G401.6 (cell line): ENCODE results near the gene RBMS2.
"Not testable (repeated sequence)": the region's sequence is repeated elsewhere in the genome, so short reads cannot be mapped to it uniquely, and the experiment has no call there.

ENCODE experiments used
- FAIRE-seq: peaks from 2 replicates; lab custom pipeline; 2012; peaks lifted over from hg19 to GRCh38; lab: Jason Lieb, UNC

RBMS2 gene

DNA sequence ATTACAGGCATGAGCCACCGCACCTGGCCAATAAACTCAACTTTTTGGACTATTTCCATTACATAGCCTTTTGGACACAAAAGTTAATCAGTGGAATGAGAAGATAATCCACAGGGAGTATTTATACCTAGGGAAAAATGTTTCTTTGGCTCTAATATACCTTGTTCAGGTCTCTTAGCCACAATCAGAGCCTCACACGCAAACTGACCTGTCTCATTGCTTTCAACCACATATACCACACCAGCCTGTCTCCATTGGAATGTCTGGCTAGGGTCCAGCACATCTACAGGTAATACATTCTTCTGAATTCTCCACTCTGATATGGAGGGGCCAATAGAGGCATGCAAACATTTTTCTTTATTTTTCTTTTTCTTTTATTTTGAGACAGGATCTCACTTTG lies 3.8 kb upstream of the RBMS2 start:
- no peak for FAIRE-seq

DNA sequence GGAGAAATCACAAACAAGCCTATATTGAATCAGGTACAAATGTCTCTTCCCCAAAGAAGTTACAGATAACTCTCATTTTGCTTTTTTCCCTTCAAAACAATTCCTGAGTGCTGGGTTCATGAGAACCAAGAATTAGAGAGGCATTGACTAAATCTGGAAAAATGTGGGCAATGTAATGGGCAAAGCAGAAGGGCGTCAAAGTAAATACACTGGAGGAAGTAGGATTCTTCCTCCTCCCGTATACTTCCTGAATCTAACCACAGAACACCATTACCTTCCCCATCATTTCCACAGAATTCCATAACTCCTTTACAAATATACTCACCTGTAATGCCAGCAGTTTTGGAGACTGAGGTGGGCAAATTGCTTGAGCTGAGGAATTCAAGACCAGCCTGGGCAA lies 3.0 kb upstream of the RBMS2 start:
- FAIRE-seq = no peak

DNA sequence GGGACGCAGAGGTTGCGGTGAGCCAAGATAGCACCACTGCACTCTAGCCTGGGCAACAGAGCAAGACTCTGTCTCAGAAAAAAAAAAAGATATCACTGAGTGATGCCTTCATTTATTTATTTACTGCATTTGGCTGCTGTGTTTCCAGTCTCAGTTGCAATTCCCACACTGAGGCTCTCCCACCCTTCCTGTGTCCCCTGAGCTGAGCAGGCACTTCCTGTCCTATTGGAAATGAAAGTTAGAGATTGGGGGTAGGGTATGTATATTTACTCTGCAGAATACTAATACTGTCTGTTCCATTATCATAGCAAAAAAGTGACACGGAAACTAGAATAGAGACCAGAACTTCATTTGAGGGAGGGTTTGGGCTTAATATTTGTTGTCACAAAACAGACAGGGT lies 1.6 kb upstream of the RBMS2 start:
- no peak for FAIRE-seq

DNA sequence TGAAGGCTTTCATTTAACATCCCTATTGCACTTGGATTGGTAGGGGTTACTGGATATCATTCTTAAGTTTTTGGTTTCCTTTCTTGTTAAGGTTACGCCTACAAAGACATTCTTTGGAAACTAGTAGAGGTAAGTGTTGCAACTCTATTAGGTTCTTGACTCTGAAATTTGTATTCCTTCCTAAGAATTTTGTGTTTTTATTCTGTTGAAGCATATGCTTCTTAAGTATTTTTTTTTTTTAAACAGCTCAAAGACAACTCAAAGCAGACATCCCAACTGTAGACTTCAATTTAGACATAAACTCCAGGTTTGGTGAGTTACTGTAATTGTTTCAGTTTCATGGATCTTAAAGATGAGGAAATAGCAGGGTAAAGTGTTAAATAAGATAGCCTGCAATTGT lies 1.1 kb upstream of the RBMS2 start:
- FAIRE-seq = peak; percentile 57

DNA sequence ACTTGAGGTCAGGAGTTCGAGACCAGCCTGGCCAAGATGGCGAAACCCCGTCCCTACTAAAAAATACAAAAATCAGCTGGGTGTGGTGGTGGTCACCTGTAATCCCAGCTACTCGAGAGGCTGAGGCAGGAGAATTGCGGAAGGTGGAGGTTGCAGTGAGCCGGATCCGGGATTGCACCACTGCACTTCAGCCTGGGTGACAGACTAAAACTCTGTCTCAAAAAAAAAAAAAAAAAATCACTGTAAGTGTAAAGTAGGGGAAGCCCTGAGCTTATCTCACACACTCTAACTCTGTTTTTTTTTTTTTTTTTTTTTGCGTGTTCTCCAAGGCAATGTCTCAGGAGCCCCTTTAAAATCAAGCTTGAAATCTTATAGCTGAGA lies 421 bp upstream of the RBMS2 start:
- no peak for FAIRE-seq

DNA sequence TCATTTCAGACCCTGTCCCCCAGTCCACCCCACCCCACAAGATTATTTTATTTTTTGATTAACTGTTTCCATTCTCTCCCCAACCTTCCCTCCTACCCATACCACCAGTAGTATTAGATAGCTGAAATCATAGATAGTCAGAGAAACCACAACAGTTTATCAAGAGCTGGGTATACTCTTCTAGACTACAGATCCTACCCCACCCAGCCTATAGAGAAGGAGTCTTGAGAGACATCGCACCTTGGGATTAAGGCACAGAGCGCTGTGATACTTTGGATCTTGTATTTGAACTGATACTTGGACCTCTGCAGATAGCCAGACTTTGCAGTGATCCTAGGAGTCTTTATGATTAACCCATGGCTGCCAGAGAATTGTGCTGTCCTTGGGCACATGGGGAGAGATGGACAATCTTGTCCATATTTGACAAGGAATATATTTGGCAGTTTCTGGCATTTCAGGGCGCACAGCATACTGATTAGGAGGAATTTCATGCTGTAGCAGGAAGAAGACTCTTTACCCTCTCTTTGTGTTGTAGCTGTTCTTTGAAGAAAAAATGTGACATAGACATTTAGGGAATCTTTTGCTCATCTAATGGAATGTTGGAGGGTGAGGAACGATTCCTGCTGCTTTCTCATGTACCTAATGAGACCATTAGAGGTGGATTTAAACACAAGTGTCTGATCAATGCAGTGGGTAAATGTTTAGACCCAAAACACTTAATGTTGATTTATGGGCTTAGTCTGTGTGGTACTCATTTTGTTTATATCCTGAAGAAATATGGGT lies 982 bp downstream of the RBMS2 start:
- no peak for FAIRE-seq

DNA sequence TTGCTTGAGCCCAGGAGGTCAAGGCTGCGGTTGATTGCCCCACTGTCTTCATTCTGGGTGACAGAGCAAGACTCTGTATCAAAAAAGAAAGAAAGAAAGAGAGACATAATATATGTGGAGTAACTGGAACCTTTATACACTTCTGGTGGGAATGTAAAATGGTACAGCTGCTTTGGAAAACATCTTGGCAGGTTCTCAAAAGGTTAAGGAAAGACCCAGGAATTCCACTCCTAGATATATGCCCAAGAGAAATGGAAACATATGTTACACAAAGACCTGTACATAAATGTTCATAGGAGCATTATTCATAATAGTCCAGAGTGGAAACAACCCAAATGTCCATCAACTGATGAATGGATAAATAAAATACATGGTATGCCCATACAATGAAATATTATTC lies 7.2 kb downstream of the RBMS2 start:
- no peak for FAIRE-seq

DNA sequence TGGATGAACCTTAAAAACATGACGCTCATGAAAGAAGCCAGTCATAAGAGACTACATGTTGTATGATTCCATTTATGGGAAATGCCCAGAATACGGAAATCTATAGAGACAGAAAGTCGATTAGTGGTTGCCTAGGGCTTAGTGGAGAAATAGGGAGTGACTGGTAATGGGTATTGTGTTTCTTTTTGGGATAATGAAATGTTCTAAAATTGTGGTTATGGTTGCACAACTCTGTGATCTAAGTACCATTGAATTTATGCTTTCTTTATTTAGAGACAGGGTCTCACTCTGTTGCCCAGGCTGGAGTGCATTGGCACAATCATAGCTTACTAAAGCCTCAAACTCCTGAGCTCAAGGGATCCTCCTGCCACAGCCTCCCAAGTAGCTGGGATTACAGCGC lies 8.0 kb downstream of the RBMS2 start:
- FAIRE-seq = no peak

DNA sequence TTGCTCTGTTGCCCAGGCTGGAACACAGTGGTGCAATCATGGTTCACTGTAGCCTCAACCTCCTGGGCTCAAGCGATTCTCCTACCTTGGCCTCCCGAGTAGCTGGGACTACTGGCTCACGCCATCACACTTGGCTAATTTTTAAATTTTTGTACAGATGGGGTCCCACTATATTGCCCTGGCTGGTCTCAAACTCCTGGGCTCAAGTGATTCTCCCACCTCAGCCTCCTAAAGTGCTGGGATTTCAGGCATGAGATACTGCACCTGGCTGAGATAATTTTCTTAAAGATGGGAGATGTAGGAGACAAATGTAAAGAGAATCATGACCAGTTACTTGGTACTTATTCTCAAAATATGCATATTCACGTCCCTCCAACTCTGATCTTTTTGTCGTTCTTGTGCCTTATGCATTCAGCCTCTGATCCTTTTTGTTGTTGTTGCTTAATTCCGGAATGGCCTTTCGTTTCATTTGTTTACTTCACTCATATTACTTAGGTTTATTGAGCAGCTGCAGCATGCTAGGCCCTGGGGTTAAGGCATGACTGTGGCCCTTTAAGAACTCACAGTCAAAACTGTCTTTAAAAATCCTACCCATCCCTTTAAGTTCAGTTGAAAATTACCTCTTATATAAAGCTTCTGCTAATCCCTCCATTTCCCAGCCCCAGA lies 8.9 kb downstream of the RBMS2 start:
- no peak for FAIRE-seq

DNA sequence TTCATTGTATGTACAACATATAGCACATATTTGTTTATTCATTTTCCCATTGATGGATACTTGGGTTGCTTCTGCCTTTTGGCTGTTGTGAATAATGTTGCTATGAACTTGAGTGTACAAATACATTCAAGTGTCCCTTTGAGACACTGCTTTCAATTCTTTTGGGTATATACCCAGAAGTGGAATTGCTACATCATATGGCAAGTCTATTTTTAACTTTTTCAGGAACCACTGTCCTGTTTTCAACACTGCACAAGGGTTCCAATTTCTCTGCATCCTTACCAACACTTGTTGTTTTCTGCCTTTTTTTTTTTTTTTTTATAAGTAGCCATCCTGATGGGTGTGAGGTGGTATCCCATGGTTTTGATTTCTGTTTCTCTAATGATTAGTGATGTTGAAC lies 15.9 kb downstream of the RBMS2 start:
- FAIRE-seq = no peak

DNA sequence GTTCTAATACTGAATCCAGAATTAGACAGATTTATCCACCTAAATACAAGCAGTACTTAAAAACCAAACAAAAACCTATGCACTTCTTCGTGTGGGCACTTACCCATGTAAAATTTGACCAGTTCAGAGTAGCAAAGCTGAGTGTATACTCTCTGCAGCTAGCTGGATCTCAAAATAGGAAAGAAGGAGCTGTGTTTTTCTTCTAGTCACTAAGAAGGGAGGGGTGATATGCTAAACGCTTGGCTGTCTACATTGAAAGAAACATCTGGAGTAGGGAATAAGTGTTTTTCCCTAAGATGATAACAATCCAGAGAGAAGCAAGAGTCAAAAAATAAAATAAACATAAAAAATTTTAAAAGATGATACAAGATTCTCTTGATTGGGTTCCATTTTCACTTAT lies 20.0 kb downstream of the RBMS2 start:
- FAIRE-seq = no peak

DNA sequence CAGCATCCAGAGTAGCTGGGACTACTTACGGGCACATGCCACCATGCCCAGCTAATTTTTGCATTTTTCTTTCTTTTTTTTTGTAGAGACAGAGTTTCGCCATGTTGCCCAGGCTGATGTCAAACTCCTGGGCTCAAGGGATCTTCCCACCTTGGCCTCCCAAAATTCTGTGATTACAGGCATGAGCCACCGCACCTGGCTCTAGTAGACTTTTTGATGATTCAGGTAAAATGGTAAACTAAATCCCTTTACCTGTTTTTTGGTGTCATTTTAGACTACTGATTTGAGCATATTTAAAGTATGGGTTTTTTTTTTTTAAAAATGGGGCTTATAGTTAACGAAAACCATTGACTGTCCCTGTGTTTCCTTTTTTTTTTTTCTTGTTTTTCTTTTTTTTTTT lies 20.5 kb downstream of the RBMS2 start:
- no peak for FAIRE-seq

DNA sequence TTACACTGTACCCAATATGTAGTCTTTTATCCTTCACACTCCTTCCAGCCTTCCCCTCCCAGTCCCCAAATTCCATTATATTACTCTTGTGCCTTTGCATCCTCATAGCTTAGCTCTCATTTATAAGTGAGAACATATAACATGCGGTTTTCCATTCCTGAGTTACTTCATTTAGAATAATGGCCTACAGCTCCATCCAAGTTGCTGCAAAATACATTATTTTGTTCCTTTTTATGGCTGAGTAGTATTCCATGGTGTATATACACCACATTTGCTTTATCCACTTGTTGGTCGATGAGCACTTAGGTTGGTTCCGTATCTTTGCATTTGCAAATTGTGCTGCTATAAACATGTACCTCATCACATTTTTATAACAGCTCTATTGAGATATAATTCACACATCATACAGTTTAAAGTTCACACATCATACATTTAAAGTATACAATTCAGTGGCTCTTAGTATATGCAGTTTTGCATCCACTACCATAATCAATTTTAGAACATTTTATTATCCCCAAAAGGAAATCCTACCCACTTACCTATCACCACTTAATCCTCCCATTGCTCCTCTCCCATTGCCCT lies 23.5 kb downstream of the RBMS2 start:
- no peak for FAIRE-seq

DNA sequence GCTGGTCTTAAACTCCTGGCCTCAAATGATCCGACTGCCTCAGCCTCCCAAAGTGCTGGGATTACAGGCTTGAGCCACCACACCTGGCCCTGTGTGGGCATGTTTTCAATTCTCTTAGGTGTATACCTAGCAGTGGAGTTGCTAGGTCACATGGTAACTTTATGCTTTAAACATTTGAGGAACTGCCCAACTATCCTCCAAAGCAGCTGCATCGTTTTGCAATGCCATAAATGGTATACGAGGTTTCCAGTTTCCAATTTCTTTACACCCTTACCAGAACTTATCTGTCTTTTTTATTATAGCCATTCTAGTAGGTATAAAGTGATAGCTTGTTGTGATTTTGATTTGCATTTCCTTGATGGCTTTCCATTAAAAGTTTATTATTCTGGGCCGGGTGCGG lies 25.1 kb downstream of the RBMS2 start:
- FAIRE-seq = no peak

DNA sequence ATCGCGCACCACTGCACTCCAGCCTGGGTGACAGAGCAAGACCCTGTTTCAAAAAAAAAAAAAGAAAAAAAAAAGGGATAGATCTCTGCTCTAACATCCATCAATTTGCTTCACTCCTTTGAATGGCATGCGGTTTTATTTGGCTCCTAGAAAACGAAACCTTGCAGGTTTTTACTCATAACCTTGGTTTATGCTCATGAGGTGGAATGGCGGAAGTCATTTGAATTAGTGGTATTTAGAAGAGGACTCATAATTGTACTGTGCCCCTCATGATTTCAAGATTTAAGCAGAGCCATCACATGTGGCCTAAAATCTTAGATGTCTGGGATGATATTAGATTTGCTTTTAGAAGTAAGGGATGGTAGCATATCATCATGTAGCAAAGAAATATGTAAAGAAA lies 29.4 kb downstream of the RBMS2 start:
- no peak for FAIRE-seq

DNA sequence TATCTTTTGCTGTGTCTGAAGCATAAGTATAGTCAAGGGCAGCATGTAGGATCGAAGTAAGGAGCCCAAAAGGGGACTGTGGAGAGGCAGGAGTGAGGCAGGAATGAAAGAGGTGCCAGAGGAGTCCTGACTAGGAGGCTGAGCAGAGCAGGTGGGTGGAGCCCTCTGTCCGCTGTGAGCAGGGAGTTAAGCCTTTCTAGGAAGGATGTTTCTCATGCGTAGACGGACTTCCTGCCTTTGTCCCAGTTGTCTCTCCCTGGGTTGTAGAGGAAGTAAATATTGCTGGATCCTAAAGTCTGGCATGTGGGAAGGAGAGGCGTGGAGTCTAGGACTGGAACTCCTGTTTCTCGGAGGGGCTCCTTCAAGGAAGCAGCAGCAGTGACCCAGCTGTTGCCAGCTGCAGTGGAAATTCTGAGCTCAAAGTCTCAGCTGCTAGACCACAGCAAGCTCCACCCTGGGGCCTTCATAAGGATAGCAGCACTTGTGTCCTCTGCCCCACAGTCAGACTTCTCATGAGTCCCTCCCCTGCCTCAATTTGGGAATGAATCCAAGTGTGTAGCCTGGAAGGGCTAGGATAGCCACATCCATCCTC lies 44.0 kb downstream of the RBMS2 start:
- FAIRE-seq = no peak

DNA sequence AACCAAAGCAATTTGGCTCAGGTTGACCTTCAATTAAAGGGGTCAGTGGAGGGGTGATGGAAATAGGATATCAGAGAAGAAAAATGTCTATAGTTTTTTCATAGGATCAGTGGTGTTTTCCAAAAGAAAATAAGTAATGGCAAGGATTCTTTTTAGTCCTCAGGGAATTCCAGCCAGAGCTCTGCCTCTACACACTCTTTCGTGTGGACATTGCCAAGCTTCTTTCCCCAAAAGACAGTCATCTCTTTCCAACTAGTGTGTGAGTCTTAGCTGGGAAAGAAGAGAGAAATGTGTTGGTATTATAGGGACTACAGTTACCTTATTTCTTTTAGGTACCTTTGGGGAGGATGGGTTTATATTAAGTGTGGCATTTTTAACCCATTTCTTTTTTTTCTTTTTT lies 46.5 kb downstream of the RBMS2 start:
- FAIRE-seq = no peak

DNA sequence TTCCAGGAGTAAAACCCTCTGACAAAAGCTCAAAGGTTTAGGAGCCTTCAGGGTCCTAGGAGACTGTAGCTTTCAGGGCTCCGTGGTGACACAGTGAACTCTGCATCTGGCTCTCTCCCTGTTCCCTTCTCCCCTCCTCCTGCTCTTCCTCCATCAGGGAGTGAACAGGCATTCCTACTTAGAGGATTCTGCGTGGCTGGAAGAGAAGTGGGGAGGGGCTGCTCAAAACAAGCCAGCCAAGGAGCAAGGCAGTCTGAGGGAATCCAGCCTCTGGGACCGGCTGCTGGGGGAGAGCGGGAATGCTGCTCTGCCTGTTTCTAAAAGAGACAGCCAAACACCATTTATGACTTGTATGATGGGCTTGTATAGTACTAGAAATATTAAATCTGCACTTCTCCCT lies 49.5 kb downstream of the RBMS2 start:
- FAIRE-seq = no peak

DNA sequence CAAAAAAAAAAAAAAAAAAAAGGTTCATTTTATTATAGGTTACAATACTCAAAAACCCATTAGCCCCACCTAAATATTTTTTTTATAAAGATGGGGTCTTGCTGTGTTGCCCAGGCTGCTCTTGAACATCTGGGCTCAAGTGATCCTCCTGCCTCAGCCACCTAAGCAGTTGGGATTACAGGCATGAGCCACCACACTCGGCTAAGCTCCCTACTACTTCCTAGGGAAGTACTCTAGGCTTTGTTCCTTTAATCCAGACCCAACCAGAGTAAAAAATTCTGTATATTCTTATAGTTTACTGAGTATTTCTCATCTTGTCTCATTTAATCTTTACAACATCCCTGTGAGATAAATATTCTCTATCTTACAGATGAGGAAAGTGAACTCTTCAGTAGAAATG lies 50.7 kb downstream of the RBMS2 start:
- no peak for FAIRE-seq

DNA sequence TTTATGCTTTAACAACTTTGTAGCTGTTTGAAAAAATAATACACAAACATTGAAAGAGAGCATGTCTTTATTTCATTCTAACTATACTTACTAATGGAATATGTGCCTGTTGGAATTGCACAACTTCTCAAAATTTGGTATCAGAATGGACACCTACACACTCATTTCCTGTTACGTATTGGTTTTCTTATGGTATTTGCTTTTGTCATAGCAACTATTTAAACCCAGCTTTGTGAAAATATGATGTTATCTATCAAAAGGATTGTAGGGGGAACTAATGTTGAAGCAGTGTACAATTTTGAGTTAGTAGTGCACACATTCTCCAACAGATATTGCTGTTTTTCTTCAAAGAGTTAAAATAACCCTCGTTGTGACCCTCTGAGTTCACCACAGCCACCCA lies 52.6 kb downstream of the RBMS2 start:
- no peak for FAIRE-seq

DNA sequence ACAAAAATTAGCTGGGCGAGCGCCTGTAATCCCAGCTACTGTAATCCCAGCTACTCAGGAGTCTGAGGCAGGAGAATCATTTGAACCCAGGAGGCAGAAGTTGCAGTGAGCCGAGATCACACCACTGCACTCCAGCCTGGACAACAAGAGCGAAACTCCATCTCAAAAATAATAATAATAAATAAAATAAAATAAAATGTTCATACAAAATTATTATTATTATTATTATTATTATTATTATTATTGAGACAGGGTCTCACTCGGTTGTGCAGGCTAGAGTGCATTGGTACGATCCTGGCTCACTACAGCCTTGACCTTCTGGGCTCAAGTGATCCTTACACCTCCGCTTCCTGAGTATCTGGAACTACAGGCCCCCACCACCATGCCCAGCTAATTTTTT lies 55.6 kb downstream of the RBMS2 start:
- FAIRE-seq = not testable (repeated sequence)

DNA sequence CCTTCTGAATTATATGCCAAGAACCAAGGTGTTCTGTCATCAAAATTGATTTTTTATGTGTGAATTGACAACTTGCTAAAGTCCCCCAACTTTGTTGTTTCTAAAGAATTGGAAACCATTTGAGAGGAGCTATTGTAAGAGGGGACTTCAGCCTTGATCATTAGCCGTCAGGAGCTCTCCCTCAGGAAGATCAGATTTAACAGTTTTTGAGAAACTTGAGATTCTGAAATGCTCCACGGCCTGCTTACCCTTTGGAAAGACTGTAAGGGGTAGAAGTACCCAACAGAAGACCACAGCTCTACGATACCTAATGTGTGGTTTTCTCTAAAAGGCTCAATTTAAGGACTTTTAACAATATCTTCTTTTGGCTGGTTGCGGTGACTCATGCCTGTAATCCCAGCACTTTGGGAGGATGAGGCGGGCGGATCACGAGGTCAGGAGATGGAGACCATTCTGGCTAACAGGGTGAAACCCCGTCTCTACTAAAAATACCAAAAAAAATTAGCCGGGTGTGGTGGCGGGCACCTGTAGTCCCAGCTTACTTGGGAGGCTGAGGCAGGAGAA lies 57.4 kb downstream of the RBMS2 start:
- no peak for FAIRE-seq
